GM19043 (cell line): ENCODE measurements around the gene SLC46A3.
"Not testable (repeated sequence)": the region's sequence is repeated elsewhere in the genome, so short reads cannot be mapped to it uniquely, and the experiment has no call there.

Experiments
- ATAC-seq: cut with Tn5 transposase; IDR thresholded peaks from one replicate; pipeline ENCODE4 v1.9.1; 2021; ENCODE audit warnings: low read depth; ENCODE audit not compliant: unreplicated experiment

Gene SLC46A3

GRCh38 chr13:28735481-28736029 lies 16.8 kb upstream of the SLC46A3 start:
- no peak for ATAC-seq

- ATAC-seq: no peak
Measured at GRCh38 chr13:28734906-28735305, 16.1 kb upstream of the SLC46A3 start.

- ATAC-seq: no peak
Measured at GRCh38 chr13:28730762-28731161, 12.0 kb upstream of the SLC46A3 start.

DNA sequence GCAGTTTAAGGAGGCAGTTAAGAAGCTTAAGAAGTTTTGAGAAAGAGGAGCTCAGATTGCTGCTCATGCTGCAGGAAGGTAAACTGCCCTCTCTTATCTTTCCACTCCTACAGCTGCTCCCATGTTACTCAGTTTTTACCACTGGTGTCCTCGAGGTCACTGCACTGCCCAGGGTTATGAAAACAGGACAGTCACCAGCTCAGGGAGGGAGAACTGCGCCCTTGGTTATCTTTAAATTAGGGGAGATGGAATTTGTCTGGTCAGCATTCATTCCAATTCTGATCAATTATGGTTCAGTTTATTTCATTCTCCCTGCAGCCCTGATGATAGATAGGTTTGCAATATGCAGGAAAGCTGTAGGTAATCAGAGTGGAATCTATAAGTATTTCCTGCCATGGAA lies 10.8 kb upstream of the SLC46A3 start:
- ATAC-seq: no peak

DNA sequence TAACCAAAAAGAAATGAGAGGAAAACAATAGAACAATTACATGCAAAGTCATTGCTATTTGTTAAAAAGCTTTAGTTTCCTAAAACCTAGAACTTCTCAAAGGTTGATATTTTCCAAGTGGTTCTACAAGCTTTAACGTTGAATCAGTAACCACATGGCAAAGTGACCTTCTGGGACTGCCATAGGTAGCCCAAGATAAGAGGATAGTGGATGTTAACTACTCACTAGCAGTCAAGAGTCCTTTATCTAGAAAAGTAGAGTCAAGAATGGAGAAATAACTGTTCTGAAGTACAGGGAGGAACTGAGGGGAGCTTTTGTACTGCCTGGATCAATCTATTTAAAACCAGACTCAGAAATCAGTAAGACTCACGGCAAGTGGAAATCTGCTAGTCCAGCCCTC lies 9.9 kb upstream of the SLC46A3 start:
- no peak for ATAC-seq

DNA sequence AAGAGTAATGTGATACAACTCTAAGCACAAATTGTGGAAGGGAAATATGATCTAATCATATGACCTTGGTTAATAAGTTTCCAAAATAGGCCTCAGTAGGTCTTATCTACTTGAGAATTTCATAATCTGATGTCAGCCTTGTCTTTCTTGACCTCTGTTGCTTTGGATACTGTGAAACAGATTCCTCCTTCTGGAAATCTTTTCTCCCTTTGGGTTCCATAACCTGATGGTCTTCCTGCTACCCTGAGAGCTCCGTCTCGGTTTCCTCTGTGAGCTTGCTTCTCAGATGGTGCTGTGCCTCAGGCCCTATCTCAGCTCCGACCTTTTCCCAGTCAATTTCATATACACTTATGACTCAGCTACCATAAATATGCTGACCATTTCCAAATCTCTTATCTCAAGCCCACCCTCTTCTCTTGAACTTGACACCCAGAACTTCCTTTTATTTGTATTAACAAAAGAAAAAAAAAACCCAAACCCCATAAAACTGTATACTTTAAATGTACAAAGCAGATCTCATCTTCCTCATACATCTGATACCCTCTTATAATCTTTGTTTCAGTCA lies 6.4 kb upstream of the SLC46A3 start:
- no peak for ATAC-seq

GRCh38 chr13:28723806-28724205 lies 5.0 kb upstream of the SLC46A3 start:
- no peak for ATAC-seq

GRCh38 chr13:28719227-28720055 lies 671 bp upstream of the SLC46A3 start:
- no peak for ATAC-seq

DNA sequence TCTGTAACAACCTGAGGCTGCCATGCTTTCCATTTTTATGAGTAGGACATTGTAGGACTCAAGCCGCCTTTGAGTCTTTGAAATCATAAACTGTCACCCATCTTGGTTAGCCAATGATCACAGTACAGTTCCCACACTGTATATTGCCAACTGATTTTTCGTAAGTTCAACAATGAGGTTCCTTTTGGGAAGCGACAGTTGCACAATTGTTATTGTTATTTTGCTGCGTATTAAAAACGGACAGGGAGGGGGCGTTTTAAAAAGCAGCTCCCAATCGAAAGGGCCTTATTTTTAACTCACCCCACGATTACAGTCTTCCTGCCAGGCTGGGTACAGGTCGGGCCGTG lies 601 bp downstream of the SLC46A3 start:
- ATAC-seq: no peak

- no peak for ATAC-seq
Measured at GRCh38 chr13:28717170-28717569, 1.6 kb downstream of the SLC46A3 start.

DNA sequence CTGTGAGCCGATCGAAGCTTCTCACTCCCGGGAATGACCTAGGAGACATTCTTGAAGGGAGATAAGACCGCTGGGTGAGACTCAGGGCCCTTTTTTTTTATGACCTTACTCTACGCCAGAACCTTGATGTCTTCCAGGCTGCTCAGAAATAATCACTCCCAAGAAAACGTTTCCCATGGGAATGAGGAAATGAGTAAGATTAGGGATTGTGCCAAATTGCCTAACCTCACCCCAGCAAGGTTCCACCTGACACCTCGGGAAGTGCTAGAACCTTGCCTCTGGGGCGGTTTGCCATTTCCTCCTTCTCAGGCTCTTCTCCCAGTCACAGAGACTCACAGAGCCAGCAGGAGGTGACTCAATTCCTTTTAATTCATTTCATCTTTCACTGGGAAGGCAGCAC lies 2.3 kb downstream of the SLC46A3 start:
- ATAC-seq: no peak

DNA sequence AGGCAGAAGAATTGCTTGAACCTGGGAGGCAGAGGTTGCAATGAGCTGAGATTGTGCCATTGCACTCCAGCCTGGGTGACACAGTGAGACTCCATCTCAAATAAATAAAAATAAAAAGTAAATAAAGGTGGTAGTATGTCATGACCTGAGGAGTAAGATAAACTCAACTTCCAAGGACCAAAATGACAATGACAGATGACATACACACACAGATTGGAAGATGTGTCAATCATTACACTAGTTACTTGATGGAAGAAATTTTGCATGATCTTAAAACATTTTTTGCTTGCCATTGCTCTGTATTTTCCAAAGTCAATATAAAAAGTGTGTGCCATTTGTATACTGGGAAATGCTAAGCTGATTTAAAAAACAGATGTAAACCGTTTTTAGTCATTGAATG lies 4.1 kb downstream of the SLC46A3 start:
- no peak for ATAC-seq

DNA sequence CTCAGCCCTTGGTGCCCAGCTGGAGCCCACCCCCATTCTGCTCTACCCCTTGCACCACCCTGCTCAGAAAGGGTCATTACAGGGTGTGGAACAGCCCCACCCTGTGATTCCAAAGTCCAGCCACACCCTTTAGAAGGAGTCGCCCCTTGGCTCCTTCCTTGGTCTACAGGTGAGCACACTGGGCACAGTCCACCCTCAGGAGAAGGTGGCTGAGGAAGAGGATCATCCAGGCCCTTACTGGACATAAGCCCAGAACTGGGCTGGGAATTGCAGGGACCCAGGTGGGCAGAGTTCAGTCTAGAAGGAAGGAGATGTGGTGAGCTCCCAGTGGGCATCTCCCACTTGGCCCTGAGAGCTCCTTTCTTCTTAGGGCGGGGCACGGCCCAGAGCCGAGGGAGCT lies 8.6 kb downstream of the SLC46A3 start:
- ATAC-seq: no peak

DNA sequence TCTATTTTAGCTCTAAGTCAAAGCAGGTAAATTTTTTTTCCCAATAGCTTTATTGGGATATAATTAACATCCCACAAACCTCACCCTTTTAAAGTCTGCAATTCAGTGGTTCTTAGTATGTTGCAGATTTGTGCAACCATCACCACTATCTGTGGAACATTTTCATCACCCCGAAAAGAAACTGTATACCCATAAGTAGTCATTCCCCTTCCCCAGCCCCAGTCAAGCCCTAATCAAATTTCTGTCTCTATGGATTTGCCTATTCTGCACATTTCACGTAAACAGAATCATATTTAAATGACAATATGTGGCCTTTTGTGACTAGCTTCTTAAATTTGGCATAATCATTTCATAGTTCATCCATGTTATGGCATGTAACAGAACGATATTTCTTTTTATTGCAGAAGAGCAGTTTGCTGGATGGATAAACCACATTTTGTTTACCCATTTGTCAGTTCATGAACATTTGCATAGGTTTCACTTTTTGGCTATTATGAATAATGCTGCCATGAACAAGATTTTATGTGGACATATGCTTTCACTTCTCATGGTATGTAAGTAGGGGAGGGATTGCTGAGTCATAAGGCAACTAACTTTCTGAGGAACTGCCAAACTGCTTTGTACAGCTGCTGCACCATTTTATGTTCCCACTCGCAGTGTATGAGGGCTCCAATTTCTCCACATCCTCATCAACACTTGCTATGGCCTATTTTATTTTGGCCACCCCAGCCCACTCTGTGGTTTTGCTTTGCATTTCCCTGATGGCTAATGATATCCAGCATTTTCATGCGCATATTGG lies 10.9 kb downstream of the SLC46A3 start:
- peak; percentile 100 for ATAC-seq

DNA sequence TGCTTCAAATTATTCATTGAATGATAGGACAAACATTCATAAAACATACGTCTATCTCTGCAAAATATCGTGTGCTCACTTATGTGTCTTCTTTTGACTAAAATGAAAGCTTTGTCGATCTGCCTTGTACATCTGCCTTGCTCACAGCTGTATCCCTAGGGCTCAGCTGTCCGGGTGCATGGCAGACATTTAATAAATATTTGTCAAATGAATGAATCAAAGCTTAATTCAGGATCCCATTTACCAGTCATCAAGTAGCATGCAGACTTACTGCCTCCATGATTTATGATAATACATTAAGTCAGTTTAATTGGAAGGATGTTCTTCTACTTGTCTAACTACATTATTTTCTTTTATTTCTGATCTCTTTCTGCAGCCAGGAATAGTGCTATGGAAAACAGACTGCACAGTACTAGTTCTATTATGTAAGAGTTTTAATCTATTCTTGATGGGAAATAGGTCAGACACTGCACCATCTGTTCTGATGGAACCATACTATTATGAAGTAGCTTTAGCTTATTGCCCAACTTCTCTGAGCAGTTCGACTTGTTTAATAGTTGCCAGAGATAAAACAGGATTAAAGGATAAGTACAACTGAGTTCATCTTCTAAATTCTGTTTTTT lies 13.2 kb downstream of the SLC46A3 start:
- ATAC-seq: no peak

DNA sequence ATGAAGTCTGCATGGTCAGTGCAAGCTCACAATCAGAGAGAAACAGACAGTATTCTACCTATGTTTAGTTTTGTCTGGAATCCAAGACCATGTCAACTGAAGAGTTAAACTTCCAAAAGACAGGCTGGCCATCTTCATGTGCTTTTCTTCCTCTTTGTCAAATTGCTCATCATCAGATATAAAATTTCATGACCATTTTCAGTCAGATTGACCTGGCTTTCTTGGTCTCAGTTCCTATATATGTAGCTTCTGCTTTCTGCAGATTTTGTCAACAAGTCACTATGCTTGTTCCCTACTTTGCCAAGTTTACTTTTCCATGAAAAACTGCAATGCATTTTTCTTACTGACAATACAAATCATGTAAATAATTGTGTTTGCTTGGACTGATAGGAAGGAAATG lies 13.9 kb downstream of the SLC46A3 start:
- no peak for ATAC-seq

GRCh38 chr13:28704282-28704681 lies 14.5 kb downstream of the SLC46A3 start:
- no peak for ATAC-seq

- ATAC-seq: no peak
Measured at GRCh38 chr13:28699246-28699645, 19.5 kb downstream of the SLC46A3 start.

DNA sequence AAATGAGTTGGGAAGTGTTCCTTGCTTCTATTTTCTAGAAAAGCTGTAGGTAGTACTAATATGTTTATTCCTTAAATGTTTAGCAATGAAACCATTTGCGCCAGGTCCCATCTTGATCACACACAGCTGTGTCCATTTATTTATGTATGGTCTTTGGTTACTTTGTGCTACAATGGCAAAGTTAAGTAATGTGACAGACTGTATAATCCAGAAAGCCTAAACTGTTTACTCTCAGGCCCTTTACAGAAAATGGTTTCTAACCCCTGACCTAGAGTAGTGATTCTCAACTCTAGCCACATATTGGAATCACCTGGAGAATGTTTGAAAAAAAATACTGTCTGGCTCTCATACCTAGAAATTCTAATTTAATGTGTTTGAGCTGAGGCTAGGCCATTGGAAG lies 21.3 kb downstream of the SLC46A3 start:
- no peak for ATAC-seq

DNA sequence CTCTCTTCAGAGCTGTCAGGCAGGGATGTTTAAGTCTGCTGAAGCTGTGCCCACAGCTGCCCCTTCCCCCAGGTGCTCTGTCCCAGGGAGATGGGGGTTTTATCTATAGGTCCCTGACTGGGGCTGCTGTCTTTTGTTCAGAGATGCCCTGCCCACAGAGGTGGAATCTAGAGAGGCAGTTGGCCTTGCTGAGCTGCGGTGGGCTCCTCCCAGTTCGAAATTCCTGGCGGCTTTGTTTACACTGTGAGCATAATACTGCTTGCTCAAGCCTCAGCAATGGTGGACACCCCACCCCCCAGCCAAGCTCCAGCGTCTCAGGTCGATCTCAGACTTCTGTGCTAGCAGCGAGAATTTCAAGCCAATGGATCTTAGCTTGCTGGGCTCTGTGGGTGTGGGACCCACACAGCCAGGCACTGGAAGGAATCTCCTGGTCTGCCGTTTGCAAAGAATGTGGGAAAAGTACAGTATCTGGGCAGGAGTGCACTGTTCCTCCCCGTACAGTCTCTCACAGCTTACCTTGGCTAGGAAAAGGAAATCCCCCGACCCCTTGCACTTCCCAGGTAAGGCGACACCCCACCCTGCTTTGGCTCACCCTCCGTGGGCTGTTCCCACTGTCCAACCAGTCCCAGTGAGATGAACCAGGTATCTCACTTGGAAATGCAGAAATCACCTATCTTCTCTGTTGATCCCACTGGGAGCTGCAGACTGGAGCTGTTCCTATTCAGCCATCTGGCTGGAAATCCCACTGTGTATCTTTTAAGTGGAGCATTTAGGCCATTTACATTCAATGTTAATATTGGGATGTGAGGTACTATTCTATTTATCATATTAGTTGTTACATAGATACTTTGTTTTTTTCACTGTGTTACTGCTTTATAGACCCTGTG lies 24.9 kb downstream of the SLC46A3 start:
- ATAC-seq: not testable (repeated sequence)
